Neural crest cell (in vitro differentiated cells): ENCODE results near the gene GET4. TPM values are rescaled to one million over a fixed set of nuclear protein-coding genes. Genes with fewer than 3 reads are reported as not detected.

Source experiments
- DNase-seq: peaks from one replicate; pipeline ENCODE4 v3.0.0; 2021; ENCODE audit warnings: low read depth, mixed read lengths, low spot score
- H3K27ac Mint-ChIP-seq: one replicate; pipeline ENCODE4 v1.8.0; 2021; ENCODE audit warnings: mild to moderate bottlenecking, mixed read lengths; ENCODE audit not compliant: unreplicated experiment
- H3K27me3 Mint-ChIP-seq: 2 replicates; pipeline ENCODE4 v1.8.0; 2021; ENCODE audit warnings: low read depth, mild to moderate bottlenecking, mixed read lengths
- H3K36me3 Mint-ChIP-seq: 2 replicates; pipeline ENCODE4 v1.8.0; 2021; ENCODE audit warnings: low read depth, mild to moderate bottlenecking, mixed read lengths
- H3K4me1 Mint-ChIP-seq: 2 replicates; pipeline ENCODE4 v1.8.0; 2021; ENCODE audit warnings: mixed read lengths
- H3K4me3 Mint-ChIP-seq: one replicate; pipeline ENCODE4 v1.8.0; 2021; ENCODE audit warnings: mild to moderate bottlenecking, mixed read lengths
- H3K9me3 Mint-ChIP-seq: 2 replicates; pipeline ENCODE4 v1.8.0; 2021; ENCODE audit warnings: mixed read lengths
- total RNA-seq: library from RNA; stranded (reverse); gene quantifications from 2 replicates; pipeline ENCODE4 v1.2.1, GENCODE V29; 2021
- TF ChIP-seq, protein P1 (sequence below): fragments of 200-600 bp; sonication (generic); conservative IDR thresholded peaks from 2 replicates; pipeline ENCODE4 v1.5.0; 2021; ENCODE audit warnings: antibody characterized with exemption, mild to moderate bottlenecking

The GET4 gene
- total RNA-seq, 1 donor from 2014 or later = 55.2 TPM

DNA sequence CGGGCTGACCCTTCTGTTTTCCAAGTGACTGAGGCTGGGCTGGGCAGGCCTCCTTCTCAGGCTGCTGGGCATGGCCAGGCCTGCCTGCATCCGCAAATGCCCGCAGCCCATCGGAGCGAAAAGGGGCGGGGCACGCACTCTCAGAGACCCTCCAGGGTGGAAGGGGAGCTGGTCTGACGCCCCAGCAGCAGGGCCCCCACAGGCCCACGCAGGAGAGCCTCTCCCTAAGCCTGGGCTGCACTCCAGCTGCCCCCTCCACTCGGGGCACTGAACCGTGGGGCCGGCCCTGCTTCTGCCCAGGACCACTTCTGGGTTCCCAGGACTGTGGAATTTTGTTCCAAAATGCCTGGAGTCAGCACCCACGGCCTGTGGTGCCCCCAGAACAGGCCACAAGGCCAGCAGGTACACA is 68.8 kb downstream of the GET4 start:
- H3K4me1 Mint-ChIP-seq = no peaks in the 10 kb centered on the region
- no peak for DNase-seq
- TF ChIP-seq, protein P1, sequence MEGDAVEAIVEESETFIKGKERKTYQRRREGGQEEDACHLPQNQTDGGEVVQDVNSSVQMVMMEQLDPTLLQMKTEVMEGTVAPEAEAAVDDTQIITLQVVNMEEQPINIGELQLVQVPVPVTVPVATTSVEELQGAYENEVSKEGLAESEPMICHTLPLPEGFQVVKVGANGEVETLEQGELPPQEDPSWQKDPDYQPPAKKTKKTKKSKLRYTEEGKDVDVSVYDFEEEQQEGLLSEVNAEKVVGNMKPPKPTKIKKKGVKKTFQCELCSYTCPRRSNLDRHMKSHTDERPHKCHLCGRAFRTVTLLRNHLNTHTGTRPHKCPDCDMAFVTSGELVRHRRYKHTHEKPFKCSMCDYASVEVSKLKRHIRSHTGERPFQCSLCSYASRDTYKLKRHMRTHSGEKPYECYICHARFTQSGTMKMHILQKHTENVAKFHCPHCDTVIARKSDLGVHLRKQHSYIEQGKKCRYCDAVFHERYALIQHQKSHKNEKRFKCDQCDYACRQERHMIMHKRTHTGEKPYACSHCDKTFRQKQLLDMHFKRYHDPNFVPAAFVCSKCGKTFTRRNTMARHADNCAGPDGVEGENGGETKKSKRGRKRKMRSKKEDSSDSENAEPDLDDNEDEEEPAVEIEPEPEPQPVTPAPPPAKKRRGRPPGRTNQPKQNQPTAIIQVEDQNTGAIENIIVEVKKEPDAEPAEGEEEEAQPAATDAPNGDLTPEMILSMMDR = no peak
- peaks cover 27% of the 10 kb centered on the region for H3K27me3 Mint-ChIP-seq
- H3K27ac Mint-ChIP-seq = no peak overlapping the region
- H3K4me3 Mint-ChIP-seq = no peak overlapping the region
- no peaks in the 10 kb centered on the region for H3K36me3 Mint-ChIP-seq
- peaks cover 2% of the 10 kb centered on the region for H3K9me3 Mint-ChIP-seq

DNA sequence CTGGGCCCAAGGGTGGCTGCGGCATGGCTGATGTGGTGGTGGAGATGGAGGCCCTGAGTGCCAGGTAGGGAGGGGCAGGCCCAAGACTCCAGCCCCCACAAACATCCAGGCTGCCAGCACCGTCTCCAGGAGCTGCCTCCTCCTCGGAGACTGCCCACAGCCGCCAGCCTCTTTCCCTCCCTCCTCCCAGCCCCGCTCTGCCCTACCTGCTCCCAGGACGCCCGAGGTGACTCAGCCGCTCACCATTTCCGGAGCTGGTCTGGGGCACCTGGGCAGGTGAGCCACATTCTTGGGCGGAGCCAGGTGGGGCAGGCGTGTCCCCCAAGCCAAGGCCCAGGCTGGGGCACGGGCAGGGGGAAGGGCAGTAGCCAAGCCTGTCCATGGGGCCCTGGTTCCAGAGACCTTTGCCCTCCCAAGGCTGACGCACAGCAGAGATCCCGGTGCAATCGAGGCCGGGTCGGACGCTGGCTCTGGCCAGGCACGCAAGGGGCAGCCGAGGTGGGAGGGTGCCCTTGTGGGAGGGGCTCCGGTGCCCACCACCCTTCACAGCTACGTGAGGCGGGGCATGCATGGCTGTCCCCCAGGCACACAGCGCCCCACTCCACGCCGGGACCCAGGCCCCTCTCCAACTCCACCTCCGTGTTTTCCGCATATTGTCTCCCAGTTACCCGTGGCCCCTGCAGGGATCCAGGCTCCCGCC is 69.4 kb downstream of the GET4 start:
- Mint-ChIP-seq H3K27ac (no peak overlapping the region), H3K27me3 (peaks cover 21% of the 10 kb centered on the region), H3K36me3 (no peaks in the 10 kb centered on the region), H3K4me3 (no peak overlapping the region), H3K4me1 (no peaks in the 10 kb centered on the region), H3K9me3 (no peaks in the 10 kb centered on the region)
- TF ChIP-seq, protein P1 = no peak
- DNase-seq = no peak

Other genes starting within 250 kb of the GET4 start
- gene DNAAF5, start 149.9 kb upstream of the GET4 start, total RNA-seq = 54.2 and 55.3 TPM in 2 replicates
- gene PRKAR1B, start 149.3 kb upstream of the GET4 start, total RNA-seq = 8.1 and 9.5 TPM in 2 replicates
- 99.9 and 101 TPM in 2 replicates for gene SUN1, start 44.1 kb upstream of the GET4 start, total RNA-seq
- 5.2 and 6.4 TPM in 2 replicates for gene ADAP1, start 78.1 kb downstream of the GET4 start, total RNA-seq
- gene COX19, start 99.0 kb downstream of the GET4 start, total RNA-seq = 12.7 and 13.1 TPM in 2 replicates
- not detected in 2 replicates for gene CYP2W1, start 106.6 kb downstream of the GET4 start, total RNA-seq
- gene GPR146, start 168.0 kb downstream of the GET4 start, total RNA-seq = 0.41 TPM in 1 of 2 replicates, not detected in the other
- 0.91 and 1.1 TPM in 2 replicates for gene GPER1, start 211.6 kb downstream of the GET4 start, total RNA-seq